Measurements from ENCODE around the gene SLTM. TPM values are rescaled to one million over a fixed set of nuclear protein-coding genes. Genes with fewer than 3 reads are reported as not detected.
A peak's percentile ranks its signal among the peaks of the same experiment; 100 is the strongest.
"Not testable (repeated sequence)": the region's sequence is repeated elsewhere in the genome, so short reads cannot be mapped to it uniquely, and the experiment has no call there.

Gene SLTM
- total RNA-seq, 1 donor from 2014 or later = 133 TPM

DNA sequence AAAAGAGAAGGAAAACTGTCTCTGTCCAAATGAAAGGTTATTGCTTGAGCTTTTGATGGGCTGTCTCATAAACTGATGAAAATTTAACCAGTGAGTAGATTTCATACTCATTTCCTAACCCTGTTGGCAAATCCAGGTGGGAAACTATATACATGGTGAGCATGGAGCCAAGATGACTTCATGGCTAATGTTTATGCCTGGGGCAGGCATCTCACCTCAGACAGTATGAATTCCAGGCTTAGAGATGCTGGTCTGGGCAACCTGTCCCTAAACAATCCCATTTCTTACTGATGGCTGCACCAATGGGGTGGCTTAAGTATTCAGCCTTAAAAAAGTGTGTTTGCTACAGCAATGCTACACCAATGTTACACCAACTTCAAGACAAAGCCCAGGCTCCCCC is 58.1 kb downstream of the SLTM start:
- no peak for DNase-seq

DNA sequence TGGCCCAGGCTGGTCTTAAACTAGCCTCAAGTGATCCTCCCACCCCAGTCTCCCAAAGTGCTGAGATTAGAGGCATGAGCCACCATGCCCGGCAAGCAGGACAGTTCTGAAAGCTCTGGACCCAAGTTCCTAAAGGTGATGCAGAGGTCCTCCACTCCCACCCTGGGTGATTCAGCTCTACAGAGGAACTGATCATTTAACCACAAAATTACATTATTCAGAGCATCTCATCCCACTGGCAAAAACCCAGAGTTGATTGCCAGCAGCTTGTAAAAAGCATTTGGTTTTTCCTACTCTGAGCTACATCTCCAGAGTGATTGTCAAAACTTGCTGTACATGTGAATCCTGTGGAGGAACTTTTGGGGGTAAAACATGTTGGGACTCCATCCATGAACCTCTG is 60.2 kb downstream of the SLTM start:
- no peak for DNase-seq

DNA sequence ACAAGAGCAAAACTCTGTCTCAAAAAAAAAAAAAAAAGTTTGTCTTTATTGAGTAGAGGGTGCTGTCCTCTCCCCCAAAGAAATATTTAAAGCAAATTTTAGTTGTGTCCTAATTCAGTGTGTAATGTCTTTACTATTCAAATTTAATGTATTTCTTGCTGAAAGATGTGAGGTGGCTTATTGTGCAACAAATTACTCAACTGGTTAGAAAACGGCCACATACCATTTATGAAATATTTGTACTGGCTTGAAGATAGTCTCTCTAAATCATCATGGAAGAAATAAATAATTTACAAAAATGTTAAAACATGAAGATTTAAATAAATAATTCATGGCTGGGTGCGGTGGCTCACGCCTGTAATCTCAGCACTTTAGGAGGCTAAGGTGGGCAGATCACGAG is 63.0 kb downstream of the SLTM start:
- DNase-seq = no peak

DNA sequence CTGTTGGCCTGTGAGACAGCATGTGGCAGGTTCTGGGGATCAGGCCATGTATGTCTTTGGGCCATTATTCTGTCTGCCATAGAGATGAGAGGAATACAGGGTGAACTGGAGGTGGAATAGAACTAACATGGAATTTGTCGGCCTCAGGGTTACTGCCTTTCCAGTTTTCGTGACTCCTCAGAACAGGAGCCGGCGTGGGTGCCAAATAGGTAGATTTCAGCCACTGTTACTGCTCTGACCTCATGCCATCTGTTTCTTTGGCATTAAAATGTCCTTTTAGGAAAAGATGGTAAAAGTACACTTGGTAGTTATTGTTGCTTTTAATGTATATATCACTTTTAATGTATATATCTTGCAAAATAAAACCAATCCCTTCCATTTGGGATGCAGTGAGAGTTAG is 65.6 kb downstream of the SLTM start:
- no peak for DNase-seq

DNA sequence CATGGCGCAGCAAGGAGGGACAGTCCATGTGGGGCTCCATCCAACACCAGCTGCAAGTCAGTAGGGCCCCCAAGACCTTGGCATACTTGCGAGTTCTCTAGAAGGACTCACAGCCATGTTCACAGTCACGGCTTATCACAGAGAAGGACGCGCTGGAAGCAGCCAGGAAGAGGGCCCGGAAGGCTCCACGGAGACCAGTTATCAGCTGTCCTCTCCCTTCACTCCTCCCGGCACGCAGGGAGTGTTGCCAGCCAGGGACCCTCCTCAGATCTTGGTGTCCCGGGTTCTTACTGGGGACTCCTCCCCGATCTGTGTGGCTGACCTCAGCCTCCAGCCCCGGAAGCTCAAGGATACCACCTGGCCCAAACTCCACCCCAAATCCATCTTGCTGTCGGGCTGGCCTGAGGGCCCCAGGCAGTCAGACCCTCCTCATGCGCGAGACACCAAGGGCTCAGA is 68.0 kb downstream of the SLTM start:
- peak; percentile 41 for DNase-seq

DNA sequence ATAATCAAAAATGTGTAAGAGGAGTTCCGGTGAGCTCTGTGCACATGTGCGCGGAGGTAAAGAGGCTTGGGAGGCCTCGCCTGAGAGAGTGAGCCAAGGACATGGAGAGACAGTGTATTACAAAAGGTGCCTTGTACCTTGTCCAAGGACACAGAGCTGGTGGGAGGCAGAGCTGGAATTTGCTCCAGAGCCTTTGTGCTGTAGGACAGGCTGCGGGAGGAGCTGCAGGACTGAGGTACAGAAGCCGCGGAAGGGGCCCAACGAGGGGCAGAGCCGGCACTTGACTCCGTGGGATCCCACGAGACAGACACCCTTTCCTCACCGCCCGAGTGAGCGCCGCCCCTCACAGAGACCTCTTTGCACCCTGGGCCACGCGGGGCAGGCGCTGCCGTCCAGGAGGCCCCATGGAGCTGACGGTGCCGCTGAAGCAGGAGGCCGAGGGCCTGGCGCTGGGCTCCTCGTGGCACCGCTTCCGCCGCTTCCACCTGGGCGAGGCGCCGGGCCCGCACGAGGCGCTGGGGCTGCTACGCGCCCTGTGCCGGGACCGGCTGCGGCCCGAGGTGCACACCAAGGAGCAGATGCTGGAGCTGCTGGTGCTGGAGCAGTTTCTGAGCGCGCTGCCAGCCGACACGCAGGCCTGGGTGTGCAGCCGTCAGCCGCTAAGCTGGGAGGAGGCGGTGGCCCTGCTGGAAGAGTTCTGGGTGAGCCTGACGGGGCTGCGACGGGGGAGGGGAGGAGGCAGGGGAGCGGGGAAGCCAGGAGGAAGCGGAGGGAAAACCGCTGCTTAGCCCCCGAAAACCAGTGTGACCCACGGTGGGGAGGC is 68.7 kb downstream of the SLTM start:
- DNase-seq = peak; percentile 65

DNA sequence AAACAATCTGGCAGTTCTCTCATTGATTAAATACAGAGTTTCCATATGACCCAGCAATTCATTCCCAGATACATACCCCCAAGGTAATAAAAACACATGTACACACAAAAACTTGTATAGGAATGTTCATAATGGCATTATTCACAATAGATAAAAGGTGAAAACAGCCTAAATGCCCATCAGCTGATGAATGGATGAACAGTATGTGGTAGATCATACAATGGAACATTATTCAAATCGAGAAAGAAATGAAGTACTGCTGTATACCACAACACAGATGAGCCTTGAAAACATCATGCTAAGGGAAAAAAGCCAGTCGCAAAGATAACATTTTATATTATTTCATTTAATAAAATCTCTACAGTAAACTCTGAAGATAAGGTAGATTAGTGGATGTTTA is 71.2 kb downstream of the SLTM start:
- DNase-seq = no peak

DNA sequence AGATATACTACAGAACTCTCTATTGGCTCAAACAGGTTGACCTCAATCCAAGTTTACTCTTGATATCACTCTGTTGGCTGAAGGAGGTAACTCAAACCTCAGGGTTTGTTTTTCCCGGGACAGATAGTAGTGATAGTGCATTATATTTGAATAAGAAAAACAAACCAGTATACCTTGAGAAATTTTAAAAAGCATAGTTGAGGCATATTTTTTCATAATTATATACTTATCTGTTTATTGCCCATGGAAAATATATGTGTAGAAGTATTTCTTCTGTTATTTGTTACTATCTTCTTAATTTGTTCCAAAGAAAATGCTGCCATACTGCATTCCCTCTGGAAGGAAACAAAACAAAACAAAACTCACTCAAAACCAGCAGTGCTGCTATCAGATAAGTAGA is 76.9 kb downstream of the SLTM start:
- not testable (repeated sequence) for DNase-seq

DNA sequence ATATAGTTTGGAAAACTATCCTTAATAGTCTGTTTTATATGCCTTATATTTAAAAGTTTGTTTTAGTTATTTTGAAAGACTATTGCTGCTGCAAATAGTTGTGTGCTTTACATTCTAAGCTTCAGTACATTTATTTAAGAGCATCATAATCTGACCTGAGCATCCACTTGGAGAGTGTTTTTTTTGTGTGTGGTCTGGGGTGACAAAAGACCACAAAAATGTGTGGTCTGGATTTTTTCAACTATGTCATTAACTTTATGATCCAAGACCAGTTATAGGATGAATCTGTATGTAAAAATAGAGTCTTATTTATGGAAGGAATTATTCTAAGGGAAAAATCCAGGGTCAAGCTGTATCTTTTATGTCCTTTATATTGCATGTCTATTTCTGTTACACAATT is 77.4 kb downstream of the SLTM start:
- DNase-seq = no peak

DNA sequence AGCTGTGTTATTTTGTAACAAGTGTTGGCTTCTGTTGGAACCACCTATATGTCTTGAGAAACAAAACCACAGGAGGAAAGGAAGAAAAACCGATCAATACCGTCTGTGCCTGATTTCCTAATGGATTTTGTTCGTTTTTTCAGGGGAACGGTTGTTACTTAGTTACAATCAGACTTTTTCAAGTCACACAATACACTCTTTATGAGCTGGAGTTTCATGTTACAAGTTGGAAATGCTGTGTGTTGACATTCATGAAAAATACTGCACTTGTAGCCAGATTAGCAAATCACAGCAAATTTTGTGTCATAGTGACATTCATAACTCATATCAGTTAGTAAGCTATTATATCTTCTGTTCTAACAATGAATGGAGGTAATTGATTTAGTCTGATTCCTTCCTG is 78.9 kb downstream of the SLTM start:
- DNase-seq = no peak

DNA sequence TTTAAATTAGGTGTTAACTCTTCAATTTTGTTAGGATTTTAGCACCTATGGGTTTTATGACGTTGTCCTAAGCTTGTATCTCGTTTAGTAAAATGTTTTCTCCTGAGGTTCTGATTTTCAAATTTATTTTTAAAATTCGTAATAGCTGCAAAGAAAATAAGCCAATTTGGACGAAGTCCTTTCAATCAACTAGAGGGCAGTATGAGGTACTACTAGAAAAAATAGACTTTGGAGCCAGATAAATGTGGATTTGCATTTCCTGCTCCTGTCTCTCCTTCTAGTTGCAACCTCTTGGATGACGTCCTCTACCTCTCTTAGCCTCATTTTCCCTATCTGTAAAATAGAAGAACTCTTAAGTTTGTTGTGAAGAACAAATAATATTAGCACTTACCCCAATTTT is 81.1 kb downstream of the SLTM start:
- DNase-seq = no peak

DNA sequence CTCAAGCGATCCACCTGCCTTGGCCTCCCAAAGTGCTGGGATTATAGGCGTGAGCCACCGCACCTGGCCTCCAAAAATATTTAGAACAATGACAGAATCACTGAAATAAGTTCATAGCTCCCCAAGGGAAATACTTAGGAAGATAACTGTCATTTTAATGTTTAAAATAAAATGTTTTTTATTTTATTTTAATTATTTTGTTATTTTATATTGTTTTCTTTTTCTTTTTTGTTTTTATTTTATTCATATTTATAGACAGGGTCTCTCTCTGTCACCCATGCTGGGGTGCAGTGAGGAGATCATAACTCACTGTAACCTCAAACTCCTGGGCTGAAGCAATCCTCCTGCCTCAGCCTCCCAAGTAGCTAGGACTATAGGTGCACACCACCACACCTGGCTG is 82.3 kb downstream of the SLTM start:
- not testable (repeated sequence) for DNase-seq

DNA sequence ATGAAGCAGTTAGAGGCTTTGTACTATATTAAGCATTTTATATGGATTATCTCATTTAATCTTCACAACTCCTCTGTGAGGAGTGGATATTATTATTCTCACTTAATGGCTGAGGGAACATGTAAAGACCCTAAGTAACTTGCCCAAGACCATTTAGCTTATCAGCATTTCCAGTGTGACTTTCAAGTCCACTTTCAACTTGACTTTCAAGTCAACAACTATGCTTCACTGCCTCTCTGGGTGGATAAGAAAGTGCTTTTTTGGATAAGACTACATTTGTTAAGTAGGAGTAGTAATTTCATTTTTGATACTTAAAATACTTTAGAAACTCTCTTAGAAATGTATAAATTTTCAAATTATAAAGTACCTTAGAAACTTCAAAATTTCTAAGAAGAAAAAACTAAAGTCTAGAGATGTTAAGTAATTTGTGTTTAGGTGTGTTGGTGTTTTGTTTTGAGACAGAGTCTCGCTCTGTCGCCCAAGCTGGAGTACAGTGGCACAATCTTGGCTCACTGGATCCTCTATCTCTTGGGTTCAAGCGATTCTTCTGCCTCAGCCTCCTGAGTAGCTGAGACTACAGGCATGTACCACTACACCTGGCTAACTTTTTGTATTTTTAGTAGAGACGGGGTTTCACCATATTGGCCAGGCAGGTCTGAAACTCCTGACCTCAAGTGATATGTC is 90.6 kb downstream of the SLTM start:
- DNase-seq = no peak

DNA sequence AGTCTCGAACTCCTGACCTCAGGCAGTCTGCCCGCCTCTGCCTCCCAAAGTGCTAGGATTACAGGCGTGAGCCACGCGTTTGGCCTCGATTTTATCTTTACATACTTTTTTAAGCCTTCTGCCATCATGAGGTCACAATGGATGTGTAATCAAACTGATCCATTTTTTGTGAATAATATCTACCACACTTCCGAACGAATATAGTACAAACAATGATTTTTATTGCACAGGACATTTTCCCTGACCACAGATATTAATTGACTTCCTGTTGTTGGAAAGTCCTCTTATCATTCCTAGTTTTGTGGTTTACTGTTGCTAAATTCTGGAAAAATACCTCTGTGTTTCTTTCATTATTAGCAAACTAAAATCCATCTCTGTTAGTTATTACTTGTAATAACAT is 93.4 kb downstream of the SLTM start:
- DNase-seq = no peak

DNA sequence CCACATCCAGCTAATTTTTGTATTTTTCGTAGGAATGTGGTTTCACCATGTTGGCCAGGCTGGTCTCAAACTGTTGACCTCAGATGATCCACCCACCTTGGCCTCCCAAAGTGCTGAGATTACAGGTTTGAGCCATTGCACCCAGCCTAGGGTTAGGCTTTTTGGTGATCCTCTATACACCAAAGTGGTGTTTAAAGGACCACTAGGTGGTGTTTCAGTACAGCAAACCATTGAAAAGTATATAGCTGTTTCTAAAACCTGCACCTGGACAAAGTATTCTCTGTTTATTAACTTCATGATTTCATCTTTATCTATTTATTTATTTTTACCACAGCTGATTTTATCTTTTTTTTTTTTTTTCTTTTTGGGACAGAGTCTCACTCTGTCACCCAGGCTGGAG is 94.0 kb downstream of the SLTM start:
- no peak for DNase-seq

DNA sequence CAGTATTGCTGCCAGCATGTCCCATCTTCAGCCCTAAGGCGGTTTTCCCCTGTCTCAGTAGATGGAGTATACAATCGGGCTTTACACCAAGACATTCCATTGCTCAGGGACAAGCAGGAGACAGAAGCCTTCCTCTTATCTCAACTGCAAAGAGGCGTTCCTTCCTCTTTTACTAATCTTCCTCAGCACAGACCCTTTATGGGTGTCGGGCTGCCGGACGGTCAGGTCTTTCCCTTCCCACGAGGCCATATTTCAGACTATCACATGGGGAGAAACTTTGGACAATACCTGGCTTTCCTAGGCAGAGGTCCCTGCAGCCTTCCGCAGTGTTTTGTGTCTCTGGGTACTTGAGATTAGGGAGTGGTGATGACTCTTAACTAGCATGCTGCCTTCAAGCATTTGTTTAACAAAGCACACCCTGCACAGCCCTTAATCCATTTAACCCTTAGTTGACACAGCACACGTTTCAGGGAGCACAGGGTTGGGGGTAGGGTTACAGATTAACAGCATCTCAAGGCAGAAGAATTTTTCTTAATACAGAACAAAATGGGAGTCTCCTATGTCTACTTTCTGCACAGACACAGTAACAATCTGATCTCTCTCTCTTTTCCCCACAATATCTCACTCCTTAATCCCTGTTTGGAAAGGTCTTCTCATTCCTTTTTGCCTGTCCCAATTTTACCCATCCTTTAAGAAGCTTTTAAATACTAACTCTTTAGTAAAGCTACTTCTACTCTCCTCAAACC is 99.6 kb downstream of the SLTM start:
- DNase-seq = peak; percentile 4

DNA sequence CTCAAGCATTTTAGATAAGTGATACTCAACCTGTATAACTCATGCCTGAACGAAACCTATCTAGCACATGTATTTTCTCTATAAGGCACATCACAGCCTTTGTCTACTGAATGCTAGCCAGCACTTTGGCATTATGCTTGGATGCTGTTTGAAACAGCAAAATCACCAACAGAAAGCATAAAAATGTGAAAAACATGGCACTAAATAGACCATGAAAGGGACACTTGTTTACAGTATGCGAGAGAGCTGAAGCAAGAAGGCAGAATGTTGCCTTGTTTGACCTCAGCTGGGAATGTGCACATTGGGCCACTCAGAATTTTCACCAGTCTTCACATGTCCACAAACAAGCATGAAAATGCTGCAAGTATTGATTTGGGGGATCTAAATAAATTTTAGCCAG is 102.9 kb downstream of the SLTM start:
- DNase-seq = no peak

Small RNAs within 50 kb of the gene (small RNA-seq; reads per million reads assigned to genes)
- gene ZNF444P1 (ENCODE audit: low replicate concordance) = not detected

Other genes with a start within 250 kb of the SLTM start
- gene ADAM10, start 184.0 kb downstream of the SLTM start, total RNA-seq = 106 TPM
- gene MINDY2, start 162.4 kb downstream of the SLTM start, total RNA-seq = 23.9 TPM
- 27.7 TPM for gene RNF111, start 54.0 kb upstream of the SLTM start, total RNA-seq
- gene CCNB2, start 171.5 kb upstream of the SLTM start, total RNA-seq = 13.8 TPM